ENCODE measurements around the gene HLA-DMA. TPM values are rescaled to one million over a fixed set of nuclear protein-coding genes. Genes with fewer than 3 reads are reported as not detected.
A peak's percentile ranks its signal among the peaks of the same experiment; 100 is the strongest.

HLA-DMA gene
- total and polyA plus RNA-seq, 9 of the 15 experiments (the other 6 are each of a cell fraction or from before 2014, with no cell fraction given) = 0.13 to 0.83 (median 0.51) TPM

DNA sequence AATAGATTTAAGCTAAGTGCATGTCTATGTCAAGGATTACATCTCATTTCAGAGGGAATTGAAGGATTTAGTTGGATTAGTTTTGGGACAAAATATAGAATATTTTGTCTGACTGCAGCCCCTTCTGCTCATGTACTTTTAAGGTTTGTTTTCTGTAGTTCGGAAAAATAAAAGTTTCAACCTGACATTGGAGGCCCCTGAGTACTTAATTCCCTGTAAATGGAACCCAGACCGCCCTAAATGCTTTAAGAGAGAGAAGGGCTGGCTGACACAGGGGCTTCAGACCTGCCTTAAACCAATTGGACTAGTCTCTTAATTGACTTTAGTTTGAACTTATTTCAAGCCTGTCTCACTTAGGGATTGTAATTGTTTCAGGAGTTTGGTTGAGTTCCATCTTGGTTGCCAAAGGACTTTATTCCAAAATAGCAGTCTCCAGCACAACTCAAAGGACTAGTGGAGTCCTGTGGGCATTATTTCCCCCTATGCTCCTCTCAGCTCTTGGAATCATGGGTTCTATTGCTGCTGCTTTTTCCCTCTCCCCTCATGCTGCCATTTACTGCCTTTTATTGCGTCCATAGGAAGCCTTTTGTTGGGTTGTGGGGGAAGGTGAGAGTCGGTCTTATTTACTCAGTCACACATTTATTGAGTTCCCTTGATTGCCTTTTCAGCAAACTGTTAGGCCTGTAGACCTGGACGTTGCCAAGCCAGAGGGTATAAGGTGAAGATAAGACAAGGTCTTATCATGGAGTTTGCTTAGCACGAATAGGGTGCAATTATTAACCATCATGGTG lies 30.0 kb upstream of the HLA-DMA start:
- peak; percentile 2 for ATAC-seq
- TF ChIP-seq ZNF134 (CRISPR knock-in tag; conservative IDR thresholded peaks at IDR 0.05) = 0 out of 2 replicates have a peak, but pooled peaks have one; percentile 21
- TF ChIP-seq, protein P1, sequence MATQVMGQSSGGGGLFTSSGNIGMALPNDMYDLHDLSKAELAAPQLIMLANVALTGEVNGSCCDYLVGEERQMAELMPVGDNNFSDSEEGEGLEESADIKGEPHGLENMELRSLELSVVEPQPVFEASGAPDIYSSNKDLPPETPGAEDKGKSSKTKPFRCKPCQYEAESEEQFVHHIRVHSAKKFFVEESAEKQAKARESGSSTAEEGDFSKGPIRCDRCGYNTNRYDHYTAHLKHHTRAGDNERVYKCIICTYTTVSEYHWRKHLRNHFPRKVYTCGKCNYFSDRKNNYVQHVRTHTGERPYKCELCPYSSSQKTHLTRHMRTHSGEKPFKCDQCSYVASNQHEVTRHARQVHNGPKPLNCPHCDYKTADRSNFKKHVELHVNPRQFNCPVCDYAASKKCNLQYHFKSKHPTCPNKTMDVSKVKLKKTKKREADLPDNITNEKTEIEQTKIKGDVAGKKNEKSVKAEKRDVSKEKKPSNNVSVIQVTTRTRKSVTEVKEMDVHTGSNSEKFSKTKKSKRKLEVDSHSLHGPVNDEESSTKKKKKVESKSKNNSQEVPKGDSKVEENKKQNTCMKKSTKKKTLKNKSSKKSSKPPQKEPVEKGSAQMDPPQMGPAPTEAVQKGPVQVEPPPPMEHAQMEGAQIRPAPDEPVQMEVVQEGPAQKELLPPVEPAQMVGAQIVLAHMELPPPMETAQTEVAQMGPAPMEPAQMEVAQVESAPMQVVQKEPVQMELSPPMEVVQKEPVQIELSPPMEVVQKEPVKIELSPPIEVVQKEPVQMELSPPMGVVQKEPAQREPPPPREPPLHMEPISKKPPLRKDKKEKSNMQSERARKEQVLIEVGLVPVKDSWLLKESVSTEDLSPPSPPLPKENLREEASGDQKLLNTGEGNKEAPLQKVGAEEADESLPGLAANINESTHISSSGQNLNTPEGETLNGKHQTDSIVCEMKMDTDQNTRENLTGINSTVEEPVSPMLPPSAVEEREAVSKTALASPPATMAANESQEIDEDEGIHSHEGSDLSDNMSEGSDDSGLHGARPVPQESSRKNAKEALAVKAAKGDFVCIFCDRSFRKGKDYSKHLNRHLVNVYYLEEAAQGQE (IDR thresholded peaks at IDR 0.05; ENCODE audit: borderline replicate concordance) = no peak
- TF ChIP-seq, protein P1 (CRISPR knock-in tag; IDR thresholded peaks at IDR 0.05; ENCODE audit: low read depth) = no peak
- TF ChIP-seq, protein P2, sequence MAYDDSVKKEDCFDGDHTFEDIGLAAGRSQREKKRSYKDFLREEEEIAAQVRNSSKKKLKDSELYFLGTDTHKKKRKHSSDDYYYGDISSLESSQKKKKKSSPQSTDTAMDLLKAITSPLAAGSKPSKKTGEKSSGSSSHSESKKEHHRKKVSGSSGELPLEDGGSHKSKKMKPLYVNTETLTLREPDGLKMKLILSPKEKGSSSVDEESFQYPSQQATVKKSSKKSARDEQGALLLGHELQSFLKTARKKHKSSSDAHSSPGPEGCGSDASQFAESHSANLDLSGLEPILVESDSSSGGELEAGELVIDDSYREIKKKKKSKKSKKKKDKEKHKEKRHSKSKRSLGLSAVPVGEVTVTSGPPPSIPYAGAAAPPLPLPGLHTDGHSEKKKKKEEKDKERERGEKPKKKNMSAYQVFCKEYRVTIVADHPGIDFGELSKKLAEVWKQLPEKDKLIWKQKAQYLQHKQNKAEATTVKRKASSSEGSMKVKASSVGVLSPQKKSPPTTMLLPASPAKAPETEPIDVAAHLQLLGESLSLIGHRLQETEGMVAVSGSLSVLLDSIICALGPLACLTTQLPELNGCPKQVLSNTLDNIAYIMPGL (CRISPR knock-in tag; IDR thresholded peaks at IDR 0.05) = peak; percentile 59; the same call in 1 of the 2 replicates
- 0 out of 2 replicates have a peak, but pooled peaks have one; percentile 43 for TF ChIP-seq POLR2G (IDR thresholded peaks at IDR 0.05; ENCODE audit: low read depth, low read length)
- no peak for TF ChIP-seq ZC3H4 (CRISPR knock-in tag; IDR thresholded peaks at IDR 0.05; ENCODE audit: borderline replicate concordance)

More for the DNA sequence above, 30.0 kb upstream of the HLA-DMA start:
- Histone ChIP-seq H3K27ac (ENCODE audit: extremely low read depth, low read depth, low read length) (peak overlapping the region; percentile 11; the same call in 1 of the 3 replicates), H3K4me1 (replicated peaks in 1 of 2; ENCODE audit: control insufficient read depth in 2 of 2, insufficient read depth in 2 of 2, low read length in 2 of 2) (peaks cover 0 to 6% of the 10 kb centered on the region in 2 experiments; a peak in 2 of 5 replicates), H3K9me3 (replicated peaks; ENCODE audit: control insufficient read depth, insufficient read depth, low read depth, low read length) (no peaks in the 10 kb centered on the region), H3K4me3 (no peak overlapping the region), H2AFZ (ENCODE audit: low read depth, low read length) (no peak overlapping the region), H4K20me1 (replicated peaks; ENCODE audit: control insufficient read depth, insufficient read depth, low read length) (peaks cover 40% of the 10 kb centered on the region), H3K4me2 (ENCODE audit: insufficient read depth, low read length) (no peak overlapping the region), H3K9me1 (ENCODE audit: control insufficient read depth, insufficient read depth, low read length) (no peaks in the 10 kb centered on the region), H3K27me3 (ENCODE audit: control insufficient read depth in 2 of 2, insufficient read depth in 2 of 2, low read length in 2 of 2) (peaks cover 6 to 12% of the 10 kb centered on the region in 2 experiments; a peak in 3 of 5 replicates), H3K36me3 (ENCODE audit: control insufficient read depth, insufficient read depth, low read length) (peaks cover 43% of the 10 kb centered on the region), H3K79me2 (ENCODE audit: control insufficient read depth, insufficient read depth, low read length) (peaks cover 10% of the 10 kb centered on the region), H3K9ac (ENCODE audit: insufficient read depth in 1 of 2, low read depth in 2 of 2, low read length in 2 of 2) (no peak overlapping the region)
- BruUV-seq (replicated peaks) = no TSS peak
- 20% methylated on average over 6 of the region's 6 CpGs for WGBS (ENCODE audit: insufficient coverage, low coverage, missing lambda C conversion rate)
- CTCF ChIA-PET (ENCODE audit: low intra/inter-chr PET ratio) = interaction anchor here (0.6 to 4.7 kb wide), 5 partner anchors 45 to 97 kb away, joined by 3 to 84 read pairs (median 11); no protein-coding TSS in a partner anchor
- POLR2A ChIA-PET = interaction anchor here (0.6 to 12.5 kb wide), 17 partner anchors 10 to 868 kb away, joined by 3 to 384 read pairs (median 4); partner anchors contain the start of genes BRD2, HLA-DMA, HLA-DMB and TAP2
- FAIRE-seq (no peak), DNase-seq (ENCODE audit: extremely low read depth in 1 of 4, low spot score in 3 of 4) (peak in 1 of 4 experiments; percentile 25)
- intact Hi-C loops (cut with micrococcal nuclease) (no loop called here), in situ Hi-C loops (cut with MboI) (loop anchor here (10.0 kb wide), 1 partner anchor 48 kb away; no protein-coding TSS in a partner anchor)

Data from K562 (cell line).